A375 (cell line): ENCODE measurements around the gene OSBPL8. TPM values are rescaled to one million over a fixed set of nuclear protein-coding genes. Genes with fewer than 3 reads are reported as not detected.

Experiments
- small RNA-seq: library from RNA; depleted of rRNA; stranded (forward); fragments of <200 nt; gene quantifications from one replicate; pipeline ENCODE3, GENCODE V24; 2014
- total RNA-seq: library from RNA; depleted of rRNA; stranded (reverse); fragments of >200 nt; shearing (Covaris generic); gene quantifications from 2 replicates; pipeline ENCODE4 v1.2.3, GENCODE V29; 2014; rRNA removed

OSBPL8 gene, protein sequence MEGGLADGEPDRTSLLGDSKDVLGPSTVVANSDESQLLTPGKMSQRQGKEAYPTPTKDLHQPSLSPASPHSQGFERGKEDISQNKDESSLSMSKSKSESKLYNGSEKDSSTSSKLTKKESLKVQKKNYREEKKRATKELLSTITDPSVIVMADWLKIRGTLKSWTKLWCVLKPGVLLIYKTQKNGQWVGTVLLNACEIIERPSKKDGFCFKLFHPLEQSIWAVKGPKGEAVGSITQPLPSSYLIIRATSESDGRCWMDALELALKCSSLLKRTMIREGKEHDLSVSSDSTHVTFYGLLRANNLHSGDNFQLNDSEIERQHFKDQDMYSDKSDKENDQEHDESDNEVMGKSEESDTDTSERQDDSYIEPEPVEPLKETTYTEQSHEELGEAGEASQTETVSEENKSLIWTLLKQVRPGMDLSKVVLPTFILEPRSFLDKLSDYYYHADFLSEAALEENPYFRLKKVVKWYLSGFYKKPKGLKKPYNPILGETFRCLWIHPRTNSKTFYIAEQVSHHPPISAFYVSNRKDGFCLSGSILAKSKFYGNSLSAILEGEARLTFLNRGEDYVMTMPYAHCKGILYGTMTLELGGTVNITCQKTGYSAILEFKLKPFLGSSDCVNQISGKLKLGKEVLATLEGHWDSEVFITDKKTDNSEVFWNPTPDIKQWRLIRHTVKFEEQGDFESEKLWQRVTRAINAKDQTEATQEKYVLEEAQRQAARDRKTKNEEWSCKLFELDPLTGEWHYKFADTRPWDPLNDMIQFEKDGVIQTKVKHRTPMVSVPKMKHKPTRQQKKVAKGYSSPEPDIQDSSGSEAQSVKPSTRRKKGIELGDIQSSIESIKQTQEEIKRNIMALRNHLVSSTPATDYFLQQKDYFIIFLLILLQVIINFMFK
- 33.4 and 38.7 TPM in 2 replicates for total RNA-seq

DNA sequence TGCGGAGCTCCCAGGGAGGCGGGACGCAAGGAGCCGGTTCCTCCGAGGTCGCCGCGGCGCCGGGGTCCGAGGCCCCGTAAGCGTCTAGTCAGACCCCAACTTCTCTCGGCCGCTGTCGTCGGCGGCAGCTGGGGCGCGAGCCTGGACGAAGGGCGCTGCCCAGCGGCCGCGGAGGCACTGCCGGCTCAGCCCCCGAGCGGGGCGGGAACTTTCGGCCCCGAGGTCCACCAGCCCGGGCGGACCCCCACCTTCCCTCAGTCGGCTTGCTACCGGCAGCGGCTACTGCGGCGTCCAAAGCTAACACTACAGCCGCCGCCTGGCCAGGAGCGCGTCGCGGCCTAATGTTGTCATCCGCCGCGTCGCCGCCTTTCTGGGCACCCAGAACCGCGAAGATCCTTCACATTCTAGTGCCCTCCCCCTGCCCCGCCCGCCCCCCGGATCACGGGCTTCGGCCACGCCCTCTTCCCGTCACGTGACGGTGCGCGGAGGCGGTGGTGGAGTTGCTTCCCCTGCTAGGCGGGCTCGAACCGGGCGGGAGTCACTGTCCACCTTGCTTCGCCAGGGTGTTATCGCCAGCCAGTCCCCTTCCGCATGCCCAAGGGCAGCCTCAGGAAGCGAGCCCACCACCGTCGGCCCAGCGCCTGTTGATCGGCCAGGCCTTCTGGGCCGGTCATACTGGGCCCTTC, at the start of gene OSBPL8:
TSS of gene OSBPL8 (minus strand) at position 372 of the 686 bp plus-strand sequence. CDS start 72,220 bp downstream, outside the sequence.

DNA sequence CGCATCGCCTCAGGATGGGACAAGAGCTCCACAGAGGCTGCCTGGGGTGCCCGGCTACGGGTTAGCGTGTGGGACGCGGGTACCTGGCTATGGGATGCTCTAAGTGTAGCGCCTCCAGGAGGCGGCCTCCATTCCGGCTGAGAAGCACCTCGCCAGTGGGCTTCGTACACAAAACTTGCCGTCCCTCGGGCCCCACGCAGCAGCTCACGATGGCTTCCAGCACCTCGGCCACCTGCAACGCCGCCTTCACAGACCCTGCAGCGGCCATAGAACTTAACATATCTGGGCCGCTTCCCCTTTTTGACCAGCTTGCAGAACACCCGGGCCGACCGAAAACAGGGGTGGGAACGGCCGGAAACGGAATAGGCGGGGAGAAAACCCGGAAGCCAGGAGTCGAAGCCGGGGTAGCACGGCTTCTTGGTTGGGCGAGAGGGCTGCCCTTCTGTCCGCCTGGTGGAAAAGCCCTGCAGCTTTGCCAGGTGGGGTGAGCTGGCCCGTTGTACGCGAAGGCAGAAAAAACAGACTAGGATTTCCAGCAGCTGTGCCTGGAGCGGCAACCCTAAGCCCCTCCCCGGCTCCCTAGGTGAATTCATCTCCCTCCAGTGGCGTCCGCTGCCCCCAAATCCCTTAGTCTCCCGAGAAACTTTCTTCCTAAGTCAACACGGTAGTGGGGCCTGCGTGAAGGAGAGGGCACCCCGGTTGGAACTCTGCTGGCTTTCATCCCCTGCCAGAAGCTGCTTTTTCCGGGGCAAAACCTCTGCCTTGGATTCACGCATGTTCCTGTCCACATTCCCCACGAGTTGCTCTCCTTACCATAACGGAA, 211.3 kb downstream of the OSBPL8 start, which contains the start of gene BBS10:
TSS of gene BBS10 (minus strand) at position 337 of the 823 bp plus-strand sequence. CDS start at position 280, 57 bp downstream.

Small RNAs within 50 kb of the gene (small RNA-seq; reads per million reads assigned to genes)
- not detected for gene RN7SKP172

Other genes starting within 250 kb of the OSBPL8 start
- 4.2 and 5.6 TPM in 2 replicates for gene BBS10, start 211.4 kb downstream of the OSBPL8 start, total RNA-seq
- gene ZDHHC17, start 204.3 kb upstream of the OSBPL8 start, total RNA-seq, result 31.6 and 50.1 TPM in 2 replicates